SKM-1 (cell line): ENCODE data around the gene SMTNL2.

Source experiments
- DNase-seq: peaks from one replicate; lab custom pipeline; 2025; ENCODE audit not compliant: unreplicated experiment; lab: John Stamatoyannopoulos, UW

Gene SMTNL2

DNA sequence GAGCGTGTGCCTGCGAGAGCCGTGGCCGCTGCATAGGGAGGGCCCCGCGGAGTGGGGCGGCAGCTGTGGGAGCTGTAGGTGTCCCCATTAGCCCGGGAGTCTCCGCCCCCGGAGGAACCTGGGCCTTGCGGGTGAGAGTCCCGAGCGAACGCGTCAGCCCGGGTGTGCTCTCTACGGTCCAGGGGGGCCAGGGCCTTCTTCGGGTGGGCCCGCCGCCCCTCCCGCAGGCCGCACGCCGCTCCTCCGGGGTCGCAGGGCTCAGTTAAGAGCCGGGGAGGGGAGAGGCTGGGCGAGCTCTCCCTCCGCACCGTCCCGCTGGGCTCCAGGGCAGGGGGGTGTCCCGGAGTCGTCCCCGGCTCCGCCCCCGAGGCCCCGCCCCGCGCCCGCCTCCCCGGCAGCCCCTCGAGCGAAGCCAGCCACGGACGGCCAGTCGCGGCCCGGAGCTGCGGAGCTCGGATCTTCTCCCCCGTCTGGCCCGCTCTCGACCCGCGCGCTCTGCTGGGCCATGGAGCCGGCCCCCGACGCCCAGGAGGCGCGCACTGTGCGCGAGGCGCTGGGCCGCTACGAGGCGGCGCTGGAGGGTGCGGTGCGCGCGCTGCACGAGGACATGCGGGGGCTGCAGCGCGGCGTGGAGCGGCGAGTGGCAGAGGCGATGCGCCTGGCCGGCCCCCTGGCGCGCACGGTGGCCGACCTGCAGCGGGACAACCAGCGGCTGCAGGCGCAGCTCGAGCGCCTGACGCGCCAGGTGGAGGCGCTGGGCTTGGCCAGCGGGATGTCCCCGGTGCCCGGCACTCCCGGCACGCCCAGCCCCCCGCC, at the start of gene SMTNL2:
Gene SMTNL2 (plus strand): TSS at position 429 of the 816 bp plus-strand sequence. CDS start 77 bp downstream, at position 506.
- DNase-seq: no peak

DNA sequence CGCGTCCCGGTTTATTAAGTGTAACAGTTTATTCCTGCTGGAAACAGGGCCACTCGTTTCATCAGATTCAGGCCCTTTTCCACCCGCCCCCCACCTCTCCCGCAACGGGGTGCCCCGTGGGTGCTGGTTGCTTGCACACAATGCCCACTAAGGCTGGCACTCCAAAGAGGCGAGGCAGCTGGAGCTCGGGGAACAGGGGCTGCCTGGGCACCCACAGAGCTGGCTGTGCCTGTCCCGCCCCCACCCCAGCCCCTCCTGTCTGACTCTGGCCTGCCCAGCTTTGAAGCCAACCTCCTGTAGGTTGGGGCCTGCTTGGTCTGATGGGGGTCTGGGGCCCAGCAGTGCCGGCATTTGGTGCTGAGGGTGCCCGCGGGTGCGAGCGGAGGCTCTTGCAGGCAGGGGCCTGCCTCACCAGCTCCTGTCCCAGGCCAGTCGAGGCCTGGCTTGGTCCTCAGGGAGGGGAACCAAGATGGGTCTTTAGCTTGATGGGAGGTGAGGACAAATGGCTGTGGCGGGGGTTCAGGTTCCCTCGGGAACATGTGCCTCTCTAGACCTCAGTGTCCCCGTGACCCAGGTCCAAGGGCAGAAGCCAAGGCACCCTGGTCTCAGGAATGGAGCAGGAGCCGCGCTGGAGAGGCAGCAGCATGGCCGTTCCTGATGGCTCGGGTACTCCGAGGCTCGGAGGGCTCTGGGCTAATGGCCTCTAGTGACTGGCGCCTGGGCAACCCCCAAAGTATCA, 49.2 kb upstream of the SMTNL2 start:
- DNase-seq: no peak

DNA sequence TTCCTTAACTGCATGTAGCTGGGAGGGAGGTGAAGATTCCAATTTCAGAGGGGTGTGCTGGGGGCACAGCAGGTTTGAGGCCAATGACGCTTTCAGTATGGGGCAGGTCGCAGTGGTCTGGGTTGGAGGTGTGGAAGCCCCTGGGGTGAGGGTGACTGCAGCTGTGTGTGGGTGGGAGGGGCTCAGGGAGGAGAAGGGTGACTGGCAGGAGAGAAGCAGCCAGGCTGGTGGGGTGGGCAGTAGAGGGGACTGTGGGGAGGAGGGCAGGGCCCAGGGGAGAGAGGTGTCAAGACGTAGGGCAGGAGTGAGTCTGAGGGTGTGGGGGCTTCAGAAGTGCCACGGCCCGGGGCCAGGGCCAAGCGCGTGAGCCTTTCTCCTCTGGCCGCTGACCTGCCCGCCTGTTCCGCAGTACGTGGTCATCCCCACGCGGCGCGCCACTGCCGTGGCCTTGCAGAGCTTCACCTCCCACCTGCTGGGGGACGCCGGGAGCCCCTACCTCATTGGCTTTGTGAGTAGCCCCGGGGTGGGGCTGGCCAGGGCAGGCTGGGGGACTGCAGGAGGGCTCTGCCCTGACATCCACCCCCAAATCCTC, 48.6 kb upstream of the SMTNL2 start:
- DNase-seq: no peak

DNA sequence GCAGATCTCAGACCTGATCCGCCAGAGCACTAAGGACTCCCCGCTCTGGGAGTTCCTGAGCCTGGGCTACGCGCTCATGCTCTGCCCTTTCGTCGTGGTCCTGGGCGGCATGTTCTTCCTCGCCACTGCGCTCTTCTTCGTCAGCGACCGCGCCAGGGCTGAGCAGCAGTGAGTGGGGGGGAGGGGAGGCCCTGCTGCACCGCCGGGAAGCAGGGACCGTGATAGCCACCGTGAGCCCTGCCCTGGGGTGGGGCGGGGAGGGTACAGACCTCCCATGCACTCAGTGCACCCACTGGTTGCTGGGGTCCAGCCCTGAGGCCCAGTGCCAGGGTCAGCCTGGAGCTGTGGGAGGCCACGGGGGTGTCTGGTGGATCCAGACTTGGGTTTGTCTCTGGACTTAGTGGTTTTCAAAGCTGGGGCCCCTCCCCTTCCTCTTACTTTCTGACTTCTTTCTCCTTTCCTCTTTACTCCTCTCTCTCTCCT, 48.0 kb upstream of the SMTNL2 start:
- no peak for DNase-seq

DNA sequence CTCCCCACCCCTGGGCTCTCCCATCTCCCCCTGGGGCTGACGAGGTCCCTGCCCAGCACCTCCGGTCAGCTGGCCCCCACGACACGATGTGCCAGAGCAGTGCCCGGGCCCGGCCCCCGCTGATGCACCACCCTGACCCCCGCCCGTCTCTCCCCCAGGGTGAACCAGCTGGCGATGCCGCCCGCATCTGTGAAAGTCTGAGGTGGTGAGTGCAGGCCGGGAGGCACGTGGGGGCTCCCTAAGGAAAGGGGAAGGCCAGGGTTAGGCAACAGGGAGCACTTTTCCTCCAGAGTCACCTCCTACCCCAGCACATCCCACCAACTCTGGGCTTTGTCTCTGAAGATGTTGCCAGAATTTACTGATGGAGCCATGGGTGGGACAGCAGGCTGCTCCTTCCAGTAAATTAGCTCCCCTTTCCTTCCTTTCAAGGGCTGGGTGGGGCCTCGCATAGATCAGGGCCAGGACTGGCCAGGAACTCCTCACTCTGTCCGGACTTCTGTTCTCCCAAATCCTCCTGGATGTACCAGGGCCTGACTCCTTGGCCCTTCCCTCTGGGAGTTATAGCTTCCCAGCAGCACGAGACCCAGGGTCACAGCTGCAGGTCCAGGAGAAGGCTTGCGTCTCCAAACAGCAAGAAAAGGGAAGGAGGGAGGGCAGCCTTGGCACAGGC, 47.5 kb upstream of the SMTNL2 start:
- no peak for DNase-seq

DNA sequence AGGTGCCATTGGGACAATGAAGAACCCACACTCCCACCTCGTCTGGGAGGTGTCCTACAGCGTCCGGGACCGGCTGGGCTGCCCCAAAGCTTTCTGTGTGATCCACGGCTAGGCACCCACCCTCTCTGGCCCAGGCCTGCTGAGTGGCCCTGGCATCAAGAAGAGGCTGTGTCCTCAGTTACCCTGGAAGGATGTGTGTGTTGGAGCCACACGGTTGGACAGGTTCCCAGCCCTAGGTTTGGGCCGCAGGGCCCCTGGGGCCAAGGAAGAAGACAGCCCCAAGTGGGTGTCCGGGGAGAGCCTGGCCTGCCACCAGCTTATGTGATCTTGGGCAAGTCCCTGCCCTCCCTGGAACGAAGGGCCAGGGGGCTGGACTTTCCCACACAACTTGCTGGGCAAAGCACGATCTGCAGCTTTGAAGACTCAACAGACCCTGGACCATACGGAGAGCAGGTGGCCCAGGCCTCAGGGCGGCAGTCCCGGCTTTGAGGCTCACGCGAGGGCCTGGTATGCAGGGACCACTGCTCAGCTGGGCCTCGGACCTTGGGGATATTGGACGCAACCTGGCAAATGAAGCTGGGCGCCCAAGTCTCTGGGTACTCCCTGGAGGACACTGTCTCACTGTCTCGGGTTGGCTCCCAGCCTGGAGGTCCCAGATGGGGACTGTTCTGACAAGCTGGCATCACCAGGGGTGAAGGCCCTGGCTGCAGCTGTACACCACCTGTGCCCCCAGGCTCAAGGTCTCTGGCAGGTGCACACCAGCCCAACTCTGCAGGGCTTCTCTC, 46.7 kb upstream of the SMTNL2 start:
- DNase-seq: no peak

DNA sequence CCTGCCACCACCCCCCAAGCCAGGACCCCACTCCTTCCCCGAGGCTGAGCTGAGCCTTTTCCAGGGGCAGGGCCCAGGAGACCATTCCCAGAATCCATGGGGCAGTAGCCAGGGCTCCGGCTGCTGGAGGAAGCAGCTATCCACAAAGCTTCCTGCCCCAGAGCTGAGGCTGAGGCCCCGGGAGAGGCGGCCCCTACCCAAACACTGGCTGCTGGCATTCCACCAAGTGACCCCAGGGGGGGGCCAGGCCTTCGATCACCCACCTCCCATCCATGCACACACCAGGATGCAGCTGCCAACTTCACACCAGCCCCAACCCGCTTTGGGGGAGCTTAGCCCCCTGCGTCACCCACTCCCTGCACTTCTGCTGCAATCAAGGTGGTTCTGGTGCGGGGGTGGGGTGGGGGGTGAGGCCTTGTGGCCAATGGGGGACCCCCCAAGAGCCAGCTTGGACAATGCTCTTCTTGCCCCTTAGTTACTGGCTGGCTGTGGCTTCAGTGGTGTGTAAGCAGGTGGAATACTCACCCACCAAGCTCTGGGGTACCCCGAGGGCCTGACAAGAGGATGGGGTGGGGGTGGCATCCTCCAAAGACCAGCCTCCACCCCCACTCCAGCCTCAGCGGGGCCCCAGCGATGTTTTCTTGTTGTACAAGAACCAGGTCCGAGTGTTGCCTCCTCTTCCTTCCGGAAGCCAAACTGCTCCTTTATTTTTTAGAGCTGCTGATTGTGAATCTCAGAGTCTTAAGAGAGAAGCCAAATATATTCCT, 45.9 kb upstream of the SMTNL2 start:
- no peak for DNase-seq

DNA sequence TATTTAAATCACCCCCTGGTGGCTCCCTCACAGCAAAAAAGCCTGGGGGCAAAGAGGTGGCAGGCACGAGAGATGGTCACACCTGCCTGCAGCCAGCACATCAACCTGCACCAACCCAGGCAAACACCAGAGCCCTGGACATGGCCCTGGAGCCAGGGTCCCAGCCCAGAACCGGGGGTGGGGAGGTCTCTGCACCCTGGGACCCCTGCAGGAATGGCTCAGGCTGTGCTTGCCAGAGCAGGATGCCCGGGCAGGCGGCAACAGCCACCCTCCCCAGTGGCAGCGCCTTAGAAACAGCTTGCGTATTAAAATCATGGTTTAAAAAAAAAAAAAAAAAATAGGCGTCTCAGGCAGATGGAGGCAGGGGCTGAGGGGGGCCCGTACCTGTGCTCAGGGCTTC, 45.3 kb upstream of the SMTNL2 start:
- no peak for DNase-seq

DNA sequence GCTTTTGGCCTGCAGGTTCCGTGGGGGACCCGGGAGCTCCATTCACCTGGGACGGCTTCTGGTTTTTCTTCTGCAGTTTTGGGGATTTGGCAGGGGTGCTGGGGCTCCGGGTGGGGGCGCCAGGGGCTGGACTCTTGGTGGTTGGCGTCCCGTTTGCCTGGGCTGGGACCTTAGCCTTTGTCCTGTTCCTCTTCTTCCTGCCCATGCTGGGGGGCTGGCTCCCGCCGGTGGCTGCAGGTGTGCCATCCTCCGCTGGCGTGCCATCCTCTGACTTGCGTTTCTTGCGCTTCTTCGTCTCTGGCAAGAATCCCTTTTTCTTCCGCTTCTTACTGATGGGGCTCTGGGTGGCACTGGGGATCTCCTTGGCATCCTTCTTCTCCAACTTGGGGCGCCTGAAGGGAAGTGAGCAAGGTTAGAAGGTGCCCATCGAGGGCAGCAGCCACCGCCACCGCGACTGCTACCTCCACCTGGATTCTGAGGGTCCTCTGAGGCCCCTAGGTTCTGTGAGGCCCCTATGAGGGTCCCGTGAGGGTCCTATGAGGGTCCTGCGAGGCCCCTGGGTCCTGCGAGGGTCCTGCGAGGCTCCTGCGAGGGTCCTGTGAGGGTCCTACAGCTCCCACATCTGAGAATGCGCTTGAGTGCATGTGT, 44.6 kb upstream of the SMTNL2 start:
- DNase-seq: no peak

DNA sequence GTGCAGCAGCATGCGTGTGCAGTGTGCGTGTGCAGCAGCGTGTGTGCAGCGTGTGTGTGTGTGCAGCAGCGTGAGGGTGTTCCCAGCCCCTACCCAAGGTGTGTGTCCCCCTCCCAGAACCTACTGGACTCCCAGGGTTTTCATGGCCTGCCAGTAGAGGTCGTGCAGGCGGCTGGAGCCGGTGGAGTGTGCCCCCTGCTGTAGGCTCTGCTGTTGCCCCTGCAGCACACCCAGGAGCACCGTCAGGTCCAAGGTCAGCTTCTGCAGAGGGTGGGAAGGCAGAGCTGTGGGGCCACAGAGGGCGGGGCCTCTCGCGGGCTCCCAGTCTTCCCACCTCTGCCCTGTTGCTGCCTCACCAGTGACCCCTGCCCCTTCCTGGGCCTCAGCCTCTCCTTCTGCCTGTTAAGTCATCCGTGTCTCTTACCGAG, 44.1 kb upstream of the SMTNL2 start:
- no peak for DNase-seq

DNA sequence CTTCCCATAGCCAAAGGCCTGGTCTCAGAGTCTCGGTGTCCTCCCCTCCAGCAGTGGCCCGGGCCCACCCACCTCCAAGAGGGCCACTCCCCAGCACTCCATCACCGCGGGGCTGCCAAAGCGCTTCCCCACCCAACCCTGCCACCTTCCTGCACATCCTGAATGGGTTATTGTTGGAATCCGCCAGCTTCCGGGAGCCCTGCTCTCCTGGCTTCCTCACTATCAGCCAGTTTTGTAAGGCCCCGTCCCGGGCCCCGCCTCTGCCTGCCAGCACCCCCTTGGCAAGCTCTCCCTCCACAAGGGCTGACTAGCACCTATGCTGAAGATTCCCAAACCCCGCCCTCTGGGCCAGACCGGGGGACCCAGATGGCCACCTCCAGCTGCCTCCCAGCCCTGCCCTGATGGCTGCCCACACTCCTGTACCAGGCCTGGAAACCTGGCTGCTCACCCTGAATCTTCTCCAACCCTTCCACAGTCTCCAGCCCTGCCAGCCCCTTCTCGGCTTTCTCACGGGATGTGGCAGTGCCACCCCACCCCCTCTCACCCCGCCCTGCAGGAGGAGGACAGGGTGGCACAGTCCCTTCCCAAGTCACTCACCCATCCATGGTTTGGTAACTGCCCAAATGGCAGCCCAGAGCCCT, 43.5 kb upstream of the SMTNL2 start:
- no peak for DNase-seq

DNA sequence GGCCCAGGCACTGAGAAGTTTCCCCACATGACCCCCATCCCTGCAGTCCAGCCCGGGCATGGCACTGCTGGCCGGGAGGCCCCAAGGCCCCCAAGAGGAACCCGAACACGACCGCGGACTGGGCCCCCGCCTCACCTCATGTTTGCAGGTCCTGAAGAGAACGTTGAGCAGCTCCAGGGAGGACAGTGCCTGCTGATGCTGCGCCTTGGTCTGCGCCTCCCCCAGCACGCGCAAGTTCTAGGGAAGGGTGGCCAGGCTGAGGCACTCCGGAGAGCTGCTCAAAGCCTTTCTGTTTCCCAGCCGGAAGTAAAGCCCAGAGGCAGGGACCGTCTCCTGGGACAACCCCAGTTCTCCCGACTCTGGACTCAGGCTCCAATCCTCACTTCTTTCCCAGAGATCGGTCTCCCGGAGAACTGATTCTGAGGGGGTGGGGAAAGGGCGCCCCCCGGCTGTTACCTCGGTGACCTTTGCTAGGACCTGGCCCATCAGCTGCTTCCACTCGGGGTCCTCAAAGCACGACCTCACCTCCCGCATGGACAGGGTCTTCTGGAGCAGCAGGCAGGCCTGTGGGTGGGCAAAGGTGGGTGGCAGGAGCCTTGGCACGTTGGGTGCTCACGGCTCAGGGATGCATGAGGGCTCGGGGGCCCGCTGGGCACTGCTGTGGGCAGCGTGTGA, 42.9 kb upstream of the SMTNL2 start:
- no peak for DNase-seq

DNA sequence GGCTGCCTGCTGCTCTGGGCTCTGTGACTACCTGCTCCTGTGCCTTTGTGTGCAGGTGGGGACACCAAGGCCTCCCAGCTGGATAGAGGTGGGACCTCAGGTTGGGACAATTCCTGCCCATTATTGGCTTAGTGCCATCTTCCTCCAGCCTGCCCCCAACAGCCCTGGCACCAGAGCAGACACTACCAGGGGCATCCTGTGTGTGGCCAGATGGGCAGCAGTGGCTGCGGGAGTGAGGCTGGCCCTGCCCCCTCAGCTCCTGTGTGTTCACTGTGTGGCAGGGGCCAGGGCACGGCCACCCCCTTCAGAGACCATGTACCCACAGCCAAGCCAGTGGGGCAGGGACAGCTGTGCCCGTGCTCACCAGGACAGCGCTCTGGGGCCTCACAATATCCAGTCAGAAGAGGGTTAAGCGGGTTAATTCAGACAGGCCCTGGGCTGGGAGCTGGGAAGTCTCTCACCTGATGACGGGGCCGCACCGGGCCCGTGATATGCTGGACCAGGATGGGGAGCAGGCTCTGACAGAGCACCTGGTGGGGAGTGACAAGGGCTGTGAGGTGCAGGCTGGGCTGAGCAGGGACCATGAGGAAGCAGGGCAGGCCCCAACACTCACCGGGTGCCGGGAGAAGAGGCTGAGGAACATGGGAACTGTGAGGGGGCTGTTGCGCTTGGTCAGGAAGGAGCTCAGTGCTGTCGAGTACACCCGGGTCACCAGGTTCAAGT, 42.2 kb upstream of the SMTNL2 start:
- DNase-seq: no peak

DNA sequence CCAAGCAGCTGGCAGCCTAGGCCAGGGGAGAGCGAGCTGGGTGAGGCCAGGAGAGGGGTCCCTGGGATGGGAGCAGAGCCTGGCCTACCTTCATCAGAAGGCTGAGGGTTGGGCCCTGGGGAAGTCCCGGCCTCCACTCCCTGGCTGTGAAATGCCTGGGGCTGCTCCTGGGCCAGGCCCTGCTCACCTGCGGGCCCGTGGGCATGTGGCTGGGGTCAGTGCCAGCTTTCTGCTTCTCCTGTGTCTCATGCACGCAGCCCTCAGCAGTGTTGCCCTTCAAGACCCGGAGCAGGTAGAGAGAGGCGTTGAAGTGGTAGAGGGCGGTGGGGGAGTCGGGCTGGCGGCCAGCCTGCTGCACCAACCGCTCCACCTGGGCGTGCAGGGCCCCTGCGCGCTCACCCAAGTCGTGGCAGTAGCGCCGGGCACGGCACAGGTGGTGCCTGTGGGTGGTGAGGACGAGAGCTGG, 41.6 kb upstream of the SMTNL2 start:
- no peak for DNase-seq

DNA sequence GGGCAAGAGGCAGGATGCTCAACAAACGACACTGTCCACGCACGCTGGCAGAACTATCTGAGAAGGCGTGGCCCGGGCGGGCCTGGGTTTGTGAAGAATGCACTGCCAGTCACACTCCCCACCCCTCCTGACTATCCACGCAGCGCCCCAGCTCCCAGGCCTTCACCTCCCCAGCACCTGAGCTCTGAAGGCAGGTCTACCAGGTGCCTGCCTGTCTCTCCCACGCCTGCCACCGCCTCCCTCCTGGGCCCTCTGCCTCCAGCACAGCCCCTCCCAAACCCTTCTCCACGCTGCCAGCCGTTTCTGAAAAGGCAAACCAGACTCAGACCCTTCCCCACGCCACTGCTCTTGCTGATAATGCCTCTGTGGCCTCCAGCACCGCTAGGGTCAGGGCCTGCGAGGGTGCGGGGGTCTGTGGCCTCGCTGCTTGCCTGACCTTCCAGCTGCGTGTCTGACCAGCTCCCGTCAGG, 40.7 kb upstream of the SMTNL2 start:
- no peak for DNase-seq

DNA sequence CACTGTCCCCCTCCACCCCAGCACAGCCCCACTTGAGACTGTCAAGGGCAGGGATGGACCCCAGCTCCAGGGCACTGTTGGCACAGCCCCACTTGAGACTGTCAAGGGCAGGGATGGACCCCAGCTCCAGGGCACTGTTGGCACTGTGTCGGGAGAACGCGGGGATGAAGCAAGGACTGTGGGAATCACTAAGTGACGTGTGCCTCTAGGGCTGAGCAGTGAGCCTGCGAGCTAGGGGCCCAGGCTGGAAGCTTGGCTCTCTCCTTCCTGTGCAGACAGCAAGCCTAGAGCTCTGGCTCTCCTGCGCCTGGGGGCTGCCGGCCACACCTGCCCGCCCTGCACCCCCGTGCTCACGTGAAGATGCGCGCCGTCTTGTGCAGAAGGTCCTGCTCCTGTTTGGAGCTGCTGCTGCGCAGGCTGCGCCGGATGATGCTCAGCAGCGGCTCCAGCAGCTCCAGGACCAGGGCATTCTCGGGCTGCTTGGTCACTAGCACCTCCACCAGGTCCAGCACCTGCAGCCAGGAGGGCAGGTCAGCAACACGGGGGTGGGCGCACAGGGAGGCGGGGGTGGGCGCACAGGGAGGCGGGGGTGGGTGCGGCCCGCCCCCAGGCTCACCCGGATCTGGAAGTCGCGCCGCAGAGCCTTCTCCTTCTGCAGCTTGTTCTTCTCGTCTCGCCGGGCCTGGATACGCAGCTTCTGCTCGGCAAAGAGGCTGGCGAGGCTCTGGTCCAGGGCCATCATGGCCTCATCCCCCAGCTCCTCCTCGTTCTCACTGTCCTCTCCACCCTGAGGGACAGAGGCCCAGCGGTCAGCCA, 40.0 kb upstream of the SMTNL2 start:
- DNase-seq: no peak

DNA sequence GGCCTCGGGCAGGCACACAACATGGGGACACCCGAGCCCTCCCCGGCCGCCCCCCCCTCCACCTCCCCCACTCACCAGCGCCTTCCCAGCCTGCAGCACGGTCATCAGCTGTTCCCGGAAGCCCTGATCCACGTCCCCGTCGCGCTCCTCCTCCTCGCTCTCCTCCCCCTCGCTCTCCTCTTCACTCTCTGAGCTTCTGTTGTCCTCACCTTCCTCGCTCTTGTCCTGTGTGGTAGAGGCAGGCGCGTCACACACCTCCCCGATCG, 39.4 kb upstream of the SMTNL2 start:
- DNase-seq: no peak
